AG20443 (cell line): ENCODE results near the gene KRT77.
A peak's percentile ranks its signal among the peaks of the same experiment; 100 is the strongest.
"Not testable (repeated sequence)": the region's sequence is repeated elsewhere in the genome, so short reads cannot be mapped to it uniquely, and the experiment has no call there.

Source experiments
- DNase-seq: peaks from one replicate; pipeline ENCODE4 v3.0.0; 2012; ENCODE audit warnings: low spot score, mixed read lengths

The KRT77 gene

GRCh38 chr12:52703424-52703823 is at the start of gene KRT77:
Gene KRT77, minus strand, starts transcription at chr12:52703524. Its CDS starts 90 bp downstream, at chr12:52703434.
- DNase-seq, result no peak

DNA sequence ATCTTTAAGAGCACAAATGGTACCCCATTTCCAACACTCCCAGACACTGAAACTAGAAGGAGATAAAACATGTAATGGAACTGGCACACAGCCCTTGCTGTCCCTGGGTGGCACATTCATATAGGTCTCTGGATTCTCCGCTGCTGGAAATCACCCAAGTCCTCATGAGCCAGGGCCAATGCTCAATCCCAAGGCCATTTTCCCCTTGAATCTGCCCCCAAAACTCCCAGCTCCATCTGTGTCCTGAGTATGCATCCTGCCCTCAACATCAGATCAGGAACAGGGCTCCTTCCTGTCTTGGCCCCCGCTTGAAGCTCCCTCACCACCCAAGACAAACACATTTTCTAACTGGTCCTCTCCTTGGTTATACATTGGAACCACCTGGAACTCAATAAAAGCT is 49.2 kb upstream of the KRT77 start:
- DNase-seq, result no peak

- DNase-seq, result no peak
These were observed 48.5 kb upstream of the KRT77 start for GRCh38 chr12:52751795-52752194.

- DNase-seq, result not testable (repeated sequence)
These were observed 47.2 kb upstream of the KRT77 start for GRCh38 chr12:52750532-52750931.

DNA sequence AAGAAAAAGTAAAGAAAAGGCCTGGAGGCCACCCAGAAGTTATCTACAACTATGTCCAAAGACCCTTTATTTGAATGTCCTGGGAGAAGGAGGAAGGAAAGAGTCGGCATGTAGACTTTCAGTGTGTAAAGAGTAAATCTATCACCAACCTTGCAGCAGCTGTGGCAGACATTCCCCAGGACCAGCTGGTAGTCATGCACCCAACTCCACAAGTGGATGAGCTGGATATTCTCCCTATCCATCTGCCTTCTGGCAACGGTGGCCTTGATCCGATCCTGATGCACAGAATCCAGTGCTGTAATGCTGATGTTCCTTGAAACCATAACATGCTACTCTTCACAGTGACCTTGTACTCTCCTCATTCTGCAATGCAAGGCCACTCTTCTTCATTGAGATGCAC is 46.5 kb upstream of the KRT77 start:
- DNase-seq, result no peak

GRCh38 chr12:52748578-52748977 is 45.3 kb upstream of the KRT77 start:
- DNase-seq, result no peak

DNA sequence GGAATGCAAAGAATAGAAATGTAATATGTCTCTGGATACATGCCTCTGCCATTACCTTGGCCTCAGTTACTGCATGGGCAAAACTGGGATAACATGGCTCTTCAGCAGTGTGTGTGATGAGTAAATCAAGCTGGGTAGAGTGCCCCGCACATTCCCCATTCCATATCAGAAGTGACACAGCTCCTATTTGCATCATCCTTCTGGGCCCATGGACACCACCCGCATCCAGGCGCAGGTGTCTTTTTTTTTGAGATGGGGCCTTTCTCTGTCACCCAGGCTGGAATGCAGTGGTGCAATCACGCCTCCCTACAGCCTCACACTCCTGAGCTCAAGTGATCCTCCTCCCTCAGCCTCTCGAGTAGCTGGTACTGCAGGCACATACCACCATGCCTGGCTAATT is 42.2 kb upstream of the KRT77 start:
- DNase-seq, result no peak

GRCh38 chr12:52744493-52745156 is 41.3 kb upstream of the KRT77 start:
- no peak for DNase-seq

- DNase-seq, result no peak
These were observed 39.6 kb upstream of the KRT77 start for GRCh38 chr12:52742822-52743457.

GRCh38 chr12:52742196-52742580 is 38.9 kb upstream of the KRT77 start:
- DNase-seq, result no peak

DNA sequence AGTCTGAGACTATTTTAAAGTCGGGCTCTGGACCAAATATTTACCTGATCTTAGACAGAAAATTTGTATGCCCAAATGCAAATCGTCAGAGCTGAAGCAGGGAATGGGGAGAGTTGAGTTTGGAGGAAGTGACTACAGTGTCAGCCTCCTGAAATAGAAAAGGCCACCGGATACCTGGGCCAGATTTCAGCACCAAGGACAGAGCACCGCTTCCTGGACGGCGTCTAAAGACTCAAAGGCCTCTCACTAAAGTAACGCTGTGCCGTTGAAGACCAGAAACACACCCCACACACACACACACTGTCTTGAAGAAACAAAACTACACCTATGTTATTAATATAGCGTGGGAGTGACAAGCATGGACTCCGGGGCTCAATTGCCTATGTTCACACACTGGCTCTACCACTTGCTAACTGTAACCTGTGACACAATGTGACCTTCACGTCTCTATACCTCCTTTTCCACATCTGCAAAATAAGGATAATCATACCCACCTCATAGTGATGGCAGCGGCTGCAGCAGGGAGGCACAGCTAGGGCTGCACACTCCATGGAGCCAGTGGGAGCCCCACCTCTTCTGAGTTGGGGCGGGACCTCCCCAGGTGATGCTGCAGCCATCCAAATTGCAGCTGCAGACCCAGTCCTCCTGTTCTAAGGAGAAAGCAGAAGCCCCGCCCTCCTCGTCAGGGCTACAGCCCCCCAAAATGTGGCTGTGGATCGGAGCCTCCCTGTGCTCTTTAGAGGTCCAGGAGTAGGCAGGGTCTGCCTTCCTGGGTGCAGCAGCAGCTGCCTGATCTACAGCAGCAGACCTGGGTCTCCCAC is 38.3 kb upstream of the KRT77 start:
- peak; percentile 68 for DNase-seq

DNA sequence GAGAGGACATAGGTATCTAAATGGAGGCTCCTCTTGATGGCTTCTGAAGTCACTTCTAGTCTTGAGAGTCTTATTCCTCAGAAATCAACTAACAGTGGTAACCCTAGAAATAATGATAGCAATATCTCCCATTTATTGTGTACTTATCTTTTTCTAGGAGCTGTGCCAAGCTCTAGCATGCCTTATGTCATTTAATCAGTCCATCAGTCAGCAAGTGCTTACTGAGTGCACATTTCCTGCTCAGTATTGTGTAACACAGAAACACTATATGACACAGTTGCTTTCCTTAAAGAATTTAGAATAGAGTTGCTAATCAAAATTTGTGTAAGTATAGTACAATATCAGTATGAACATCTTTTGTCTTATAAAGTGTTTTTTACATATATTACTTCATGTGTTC is 37.3 kb upstream of the KRT77 start:
- no peak for DNase-seq

- DNase-seq, result no peak
These were observed 36.6 kb upstream of the KRT77 start for GRCh38 chr12:52739963-52740362.

- DNase-seq, result no peak
These were observed 32.7 kb upstream of the KRT77 start for GRCh38 chr12:52735816-52736632.

GRCh38 chr12:52735106-52735505 is 31.8 kb upstream of the KRT77 start:
- no peak for DNase-seq

- DNase-seq, result no peak
These were observed 27.5 kb upstream of the KRT77 start for GRCh38 chr12:52730793-52731192.

DNA sequence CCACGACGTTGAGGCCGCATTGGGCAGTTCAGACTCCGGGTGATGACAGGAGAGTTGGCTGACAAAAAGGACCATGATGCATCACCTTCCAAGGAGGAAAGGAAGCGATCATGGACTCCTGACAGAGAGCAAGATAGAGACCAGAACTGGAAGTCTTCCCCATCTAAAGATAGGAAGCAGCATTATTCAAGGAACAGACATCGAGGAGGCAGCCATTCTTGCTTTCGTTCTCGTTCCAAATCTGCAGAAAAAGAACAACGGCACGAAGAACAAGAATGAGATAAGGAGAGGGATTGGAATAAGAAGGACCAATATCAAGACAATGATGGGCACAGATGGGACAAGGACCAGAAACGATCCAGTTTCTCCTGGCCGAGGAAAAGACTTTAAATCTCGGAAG is 27.1 kb upstream of the KRT77 start:
- no peak for DNase-seq

DNA sequence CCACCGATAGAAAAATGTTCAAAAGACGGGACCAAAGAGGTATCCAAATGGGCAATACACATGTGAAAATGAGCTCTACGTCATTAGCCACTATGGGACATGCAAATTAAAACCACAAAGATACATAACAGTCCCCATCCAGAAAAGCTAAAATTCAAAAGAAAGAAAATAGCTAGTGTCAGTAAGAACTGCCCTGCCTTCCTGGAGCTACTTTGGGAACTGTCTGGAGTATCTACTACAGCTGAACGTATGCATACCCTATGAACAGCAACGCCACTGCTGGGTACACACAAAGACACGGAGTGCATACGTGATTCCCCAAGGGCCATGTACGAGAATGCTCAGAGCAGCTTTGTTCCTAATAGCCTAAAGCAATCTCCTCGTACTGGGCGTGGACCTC is 25.8 kb upstream of the KRT77 start:
- DNase-seq, result no peak

GRCh38 chr12:52728374-52728773 is 25.1 kb upstream of the KRT77 start:
- no peak for DNase-seq

DNA sequence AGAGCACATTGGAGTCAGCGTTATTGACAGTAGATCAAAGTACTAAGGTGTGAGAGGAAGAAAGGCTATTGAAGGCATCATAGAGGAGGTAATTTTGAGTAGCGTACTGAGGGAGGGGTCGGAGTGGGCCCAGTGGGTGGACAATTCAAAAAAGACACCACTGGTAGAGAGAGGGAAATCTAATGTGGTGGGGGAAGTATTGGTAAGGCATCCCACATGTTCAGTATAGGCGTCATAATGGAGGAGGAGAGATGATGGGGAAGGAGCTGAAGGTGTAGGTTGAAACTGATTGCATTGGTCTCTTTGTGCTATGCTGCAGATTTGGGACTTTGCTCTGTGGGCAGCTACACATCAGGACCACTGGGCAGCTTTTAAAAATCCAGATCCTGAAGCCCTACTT is 23.7 kb upstream of the KRT77 start:
- no peak for DNase-seq

GRCh38 chr12:52726451-52726850 is 23.1 kb upstream of the KRT77 start:
- no peak for DNase-seq

DNA sequence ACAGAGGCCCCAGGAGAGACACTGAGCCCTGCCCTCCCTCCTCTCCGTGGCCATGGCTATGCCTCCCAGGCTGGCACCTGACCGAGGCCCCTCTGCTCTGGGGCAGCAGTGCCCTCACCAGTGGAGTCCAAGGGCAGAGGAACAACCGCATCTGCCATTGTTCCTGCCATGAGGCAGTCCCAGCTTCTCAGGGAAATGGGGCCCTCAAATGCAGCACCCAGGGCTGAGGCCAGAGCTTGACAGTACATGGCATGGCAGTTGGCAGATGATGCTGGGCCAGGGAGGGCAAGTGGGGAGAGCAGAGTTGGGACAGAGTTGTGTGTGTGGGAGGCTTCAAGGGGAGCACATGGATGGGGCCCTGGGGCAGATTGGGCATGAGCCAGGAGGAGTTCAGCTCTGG is 21.1 kb upstream of the KRT77 start:
- DNase-seq, result no peak
